Loucy (cell line): ENCODE data around the gene SNRNP70.

Experiments
- H2AFZ ChIP-seq: fragments of 200-600 bp; sonication (generic); 2 replicates; pipeline ENCODE4 v1.6.0; 2016; ENCODE audit warnings: antibody characterized with exemption, mild to moderate bottlenecking, low read length, moderate library complexity
- H3F3A ChIP-seq: fragments of 200-600 bp; 2 replicates; pipeline ENCODE4 v1.6.0; 2016; ENCODE audit warnings: antibody characterized with exemption, low read depth, mild to moderate bottlenecking
- H3K27me3 ChIP-seq: fragments of 200-600 bp; sonication (generic); 2 replicates; pipeline ENCODE4 v1.6.1; 2014; ENCODE audit warnings: low read length, mild to moderate bottlenecking; ENCODE audit not compliant: insufficient read depth, poor library complexity, severe bottlenecking
- H3K36me3 ChIP-seq: fragments of 200-600 bp; sonication (generic); 2 replicates; pipeline ENCODE4 v1.6.1; 2016; ENCODE audit warnings: low read length; ENCODE audit not compliant: insufficient read depth
- H3K4me1 ChIP-seq: fragments of 200-600 bp; sonication (generic); 2 replicates; pipeline ENCODE4 v1.5.1; 2014; ENCODE audit warnings: low read length, mild to moderate bottlenecking; ENCODE audit not compliant: insufficient read depth, poor library complexity, severe bottlenecking
- H3K4me2 ChIP-seq: fragments of 200-600 bp; sonication (generic); 2 replicates; pipeline ENCODE4 v1.6.0; 2014; ENCODE audit warnings: antibody characterized with exemption, low read length, low read depth, mild to moderate bottlenecking; ENCODE audit not compliant: poor library complexity, severe bottlenecking
- H3K4me3 ChIP-seq: fragments of 200-600 bp; sonication (generic); 2 replicates; pipeline ENCODE4 v1.5.1; 2014; ENCODE audit warnings: low read length, mild to moderate bottlenecking, mixed read lengths; ENCODE audit not compliant: poor library complexity, severe bottlenecking
- H3K79me2 ChIP-seq: fragments of 200-600 bp; sonication (generic); 2 replicates; pipeline ENCODE4 v1.6.1; 2014; ENCODE audit warnings: low read length; ENCODE audit not compliant: insufficient read depth
- H3K9ac ChIP-seq: fragments of 200-600 bp; sonication (generic); 2 replicates; pipeline ENCODE4 v1.6.0; 2014; ENCODE audit warnings: mild to moderate bottlenecking, low read depth, low read length, moderate library complexity; ENCODE audit not compliant: poor library complexity, severe bottlenecking
- H3K9me2 ChIP-seq: fragments of 200-600 bp; sonication (generic); replicated peaks from 2 replicates; pipeline ENCODE4 v1.6.1; 2016; ENCODE audit warnings: low read depth, low read length, mixed read lengths
- H3K9me3 ChIP-seq: fragments of 200-600 bp; sonication (generic); 2 replicates; pipeline ENCODE4 v1.6.1; 2014; ENCODE audit warnings: mild to moderate bottlenecking, antibody characterized with exemption, low read length, low read depth; ENCODE audit not compliant: insufficient read depth
- H4K20me1 ChIP-seq: fragments of 200-600 bp; sonication (generic); 2 replicates; pipeline ENCODE4 v1.6.0; 2014; ENCODE audit warnings: antibody characterized with exemption, low read length, mild to moderate bottlenecking; ENCODE audit not compliant: insufficient read depth, poor library complexity, severe bottlenecking
- CTCF ChIP-seq: fragments of 200-600 bp; sonication (generic); conservative IDR thresholded peaks from 2 replicates; pipeline ENCODE4 v1.5.1; 2014; ENCODE audit warnings: mild to moderate bottlenecking, antibody characterized with exemption, low read length
- EZH2phosphoT487 ChIP-seq: fragments of 200-600 bp; IDR thresholded peaks from 2 replicates; pipeline ENCODE4 v1.6.1; 2018; ENCODE audit warnings: antibody characterized with exemption, mild to moderate bottlenecking, moderate library complexity, borderline replicate concordance

Gene SNRNP70

GRCh38 chr19:49084206-49085019 lies 838 bp upstream of the SNRNP70 start:
- TF ChIP-seq CTCF (no peak), EZH2phosphoT487 (no peak)
- H3K9me2 ChIP-seq = no peaks in the 10 kb centered on the region
- peak overlapping the region; percentile 67 for H3K9ac ChIP-seq
- H3K4me1 ChIP-seq = peaks cover 19% of the 10 kb centered on the region
- H3K79me2 ChIP-seq = peaks cover 42% of the 10 kb centered on the region
- peak overlapping the region; percentile 52 for H2AFZ ChIP-seq
- no peaks in the 10 kb centered on the region for H3K9me3 ChIP-seq
- peaks cover 13% of the 10 kb centered on the region; the same call in 1 of the 2 replicates for H3K36me3 ChIP-seq
- no peaks in the 10 kb centered on the region for H3F3A ChIP-seq
- peaks cover 5% of the 10 kb centered on the region for H3K27me3 ChIP-seq
- peaks cover 36% of the 10 kb centered on the region for H4K20me1 ChIP-seq
- H3K4me3 ChIP-seq = peak overlapping the region; percentile 94
- peak overlapping the region; percentile 63 for H3K4me2 ChIP-seq

GRCh38 chr19:49085868-49086232 lies 599 bp downstream of the SNRNP70 start:
- peak overlapping the region; percentile 96 for H3K4me2 ChIP-seq
- no peaks in the 10 kb centered on the region for H3F3A ChIP-seq
- peaks cover 56% of the 10 kb centered on the region for H3K79me2 ChIP-seq
- H4K20me1 ChIP-seq = peaks cover 51% of the 10 kb centered on the region
- H2AFZ ChIP-seq = peak overlapping the region; percentile 53
- H3K4me1 ChIP-seq = peaks cover 19% of the 10 kb centered on the region
- H3K9me2 ChIP-seq = no peaks in the 10 kb centered on the region
- H3K27me3 ChIP-seq = peaks cover 5% of the 10 kb centered on the region
- no peaks in the 10 kb centered on the region for H3K9me3 ChIP-seq
- peak overlapping the region; percentile 94 for H3K4me3 ChIP-seq
- H3K36me3 ChIP-seq = peaks cover 26% of the 10 kb centered on the region
- peak overlapping the region; percentile 96 for H3K9ac ChIP-seq
- TF ChIP-seq EZH2phosphoT487 (no peak), CTCF (no peak)

GRCh38 chr19:49086296-49086695 lies 1.0 kb downstream of the SNRNP70 start:
- Histone ChIP-seq H2AFZ (no peak overlapping the region), H3K4me1 (peaks cover 19% of the 10 kb centered on the region), H3K4me3 (peak overlapping the region; percentile 94), H3K27me3 (peaks cover 5% of the 10 kb centered on the region), H3K9me2 (no peaks in the 10 kb centered on the region), H3F3A (no peaks in the 10 kb centered on the region), H3K79me2 (peaks cover 61% of the 10 kb centered on the region), H3K9ac (peak overlapping the region; percentile 96), H3K9me3 (no peaks in the 10 kb centered on the region), H3K4me2 (peak overlapping the region; percentile 96), H3K36me3 (peaks cover 30% of the 10 kb centered on the region), H4K20me1 (peaks cover 54% of the 10 kb centered on the region)
- TF ChIP-seq CTCF (no peak), EZH2phosphoT487 (no peak)
